GM12892 (cell line): ENCODE measurements around the gene EIF4EBP2.

Experiments used
- POLR2A ChIP-seq: IDR thresholded peaks from 2 replicates; pipeline ENCODE4 v1.6.1; 2011; ENCODE audit warnings: low read depth, low read length, control low read depth
- TAF1 ChIP-seq: IDR thresholded peaks from 2 replicates; pipeline ENCODE4 v1.6.1; 2011; ENCODE audit warnings: low read depth, mild to moderate bottlenecking, control low read depth, low read length, borderline replicate concordance

DNA sequence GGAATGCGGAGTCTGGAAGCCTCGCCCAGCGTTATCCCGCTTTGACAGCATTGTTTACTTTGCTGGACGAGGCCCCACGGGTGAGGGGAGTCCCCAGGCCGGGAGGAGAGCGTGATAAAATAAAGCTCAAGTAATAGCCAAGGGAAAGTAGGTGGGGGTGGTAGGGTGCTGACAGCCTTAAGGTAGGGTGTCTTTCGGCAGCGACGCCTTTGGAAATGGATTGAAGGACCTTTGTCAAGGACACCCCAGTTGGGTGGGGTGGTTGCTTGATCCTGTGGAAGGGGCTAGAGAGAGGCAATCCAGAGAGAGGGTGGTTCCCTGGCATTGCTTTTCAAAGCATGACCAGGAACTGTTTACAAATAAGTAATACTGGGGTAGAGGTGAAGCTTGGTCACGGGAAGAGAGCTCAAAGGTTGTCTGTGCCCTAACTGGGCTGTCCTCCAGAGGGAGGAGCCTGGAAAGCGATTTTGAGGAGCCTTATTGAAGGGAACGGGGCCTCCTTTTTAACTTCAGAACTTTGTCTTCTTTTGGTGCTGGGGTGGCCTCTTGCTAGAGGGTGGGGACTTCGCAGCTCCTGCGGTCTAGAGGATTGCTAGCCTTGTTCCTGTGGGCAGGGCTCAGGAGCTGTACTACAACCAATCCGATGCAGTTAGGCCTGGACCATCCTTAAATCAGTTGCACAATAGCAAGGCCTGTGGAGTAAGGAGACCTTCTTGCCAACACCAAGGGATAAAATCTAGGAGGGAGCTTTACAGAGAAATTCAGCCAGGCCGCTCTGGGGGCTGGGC is 1.3 kb downstream of the EIF4EBP2 start:
- TF ChIP-seq POLR2A, result no peak
- TF ChIP-seq TAF1, result no peak
